Spleen (tissue), 7 donors: ENCODE measurements around the gene MMP17.

Experiments
- CTCF ChIP-seq, 11 experiments: fragments of 200-600 bp in 7 of 11; fragments of 450-650 bp in 4 of 11; sonication (generic) in 4 of 11; IDR thresholded peaks in 8 of 11; conservative IDR thresholded peaks in 3 of 11; 1 replicate in 7 of 11; 2 replicates in 4 of 11; pipeline versions ENCODE4 v1.4.0 to v1.8.0; 2016 to 2021; ENCODE audit warnings: antibody characterized with exemption in 11 of 11, inconsistent platforms in 4 of 11, mild to moderate bottlenecking in 1 of 11
- POLR2A ChIP-seq, 3 donors: fragments of 450-650 bp; IDR thresholded peaks; one replicate each; pipeline ENCODE4 v1.5.1; 2017; ENCODE audit warnings: antibody characterized with exemption in 3 of 3, mild to moderate bottlenecking in 1 of 3
- donor health status: DM: no; HTN: no; CAD: no; lungs with moderate emphysema.
- donor health status: DM: no; HTN: no; CAD: no.
- donor health status: DM: no; HTN: no; CAD: no.

- TF ChIP-seq CTCF (IDR thresholded peaks at IDR 0.05 in 8 of 11, conservative IDR thresholded peaks at IDR 0.05 in 3 of 11) (no peak), POLR2A (IDR thresholded peaks at IDR 0.05) (no peak)
Observed at GRCh38 chr12:131873293-131873692, 45.1 kb downstream of the MMP17 start.
